T-helper 2 cell treated with Interferon-gamma antibody and Interleukin-4, amounts not matched to agents 100 ng/mL and 5 ng/mL, for 36 hours (primary cell): Measurements from ENCODE around the gene KLLN. TPM values are rescaled to one million over a fixed set of nuclear protein-coding genes. Genes with fewer than 3 reads are reported as not detected.

ENCODE experiments used
- total RNA-seq: library from RNA; stranded (reverse); gene quantifications from 2 replicates; pipeline ENCODE4 v1.2.3, GENCODE V29; 2022

KLLN gene
- total RNA-seq, 1 donor from 2014 or later = 0.86 TPM

Other genes with a start within 250 kb of the KLLN start
- gene PAPSS2, start 203.7 kb downstream of the KLLN start, total RNA-seq = 0.05 TPM in 1 of 2 replicates, not detected in the other
- gene ATAD1, start 45.3 kb downstream of the KLLN start, total RNA-seq = 43.1 and 43.7 TPM in 2 replicates
- gene PTEN, start 92 bp upstream of the KLLN start, total RNA-seq = 86.1 and 94.5 TPM in 2 replicates